Neural cell (in vitro differentiated cells): Measurements from ENCODE around the gene PYGB. TPM values are rescaled to one million over a fixed set of nuclear protein-coding genes. Genes with fewer than 3 reads are reported as not detected.

ENCODE experiments used
- H2AFZ ChIP-seq: fragments of 200-600, 300-800 bp; sonication (generic), shearing (Covaris generic); 2 replicates; pipeline ENCODE4 v1.6.0; 2014; ENCODE audit warnings: low read depth, mild to moderate bottlenecking, antibody characterized with exemption, low read length, moderate library complexity
- H3F3A ChIP-seq: fragments of 200-600 bp; shearing (Covaris generic); 2 replicates; pipeline ENCODE4 v1.6.1; 2016; ENCODE audit warnings: mild to moderate bottlenecking, moderate library complexity, mixed read lengths, antibody characterized with exemption, low read length; ENCODE audit not compliant: insufficient read depth, poor library complexity, severe bottlenecking
- H3K27ac ChIP-seq: fragments of 200-600, 300-800 bp; sonication (generic), shearing (Covaris generic); 2 replicates; pipeline ENCODE4 v1.5.1; 2014; ENCODE audit warnings: mild to moderate bottlenecking, low read length, moderate library complexity
- H3K27me3 ChIP-seq: fragments of 300-800, 200-600 bp; sonication (generic), shearing (Covaris generic); 2 replicates; pipeline ENCODE4 v1.6.0; 2014; ENCODE audit warnings: mild to moderate bottlenecking, low read depth, low read length, moderate library complexity; ENCODE audit not compliant: insufficient read depth
- H3K36me3 ChIP-seq: fragments of 300-800, 200-600 bp; sonication (generic), shearing (Covaris generic); 2 replicates; pipeline ENCODE4 v1.5.1; 2014; ENCODE audit warnings: mild to moderate bottlenecking, antibody characterized with exemption, low read length, moderate library complexity; ENCODE audit not compliant: insufficient read depth
- H3K4me2 ChIP-seq: fragments of 300-800, 200-600 bp; sonication (generic), shearing (Covaris generic); 2 replicates; pipeline ENCODE4 v1.6.0; 2014; ENCODE audit warnings: mild to moderate bottlenecking, low read length
- H3K4me3 ChIP-seq: fragments of 300-800, 200-600 bp; sonication (generic), shearing (Covaris generic); 2 replicates; pipeline ENCODE4 v1.5.1; 2014; ENCODE audit warnings: mild to moderate bottlenecking, low read length, moderate library complexity
- H3K79me2 ChIP-seq: fragments of 200-600 bp; shearing (Covaris generic); replicated peaks from 2 replicates; pipeline ENCODE4 v1.6.0; 2014; ENCODE audit warnings: mild to moderate bottlenecking, low read length, moderate library complexity; ENCODE audit not compliant: insufficient read depth
- H3K9ac ChIP-seq: fragments of 300-800, 200-600 bp; sonication (generic), shearing (Covaris generic); 2 replicates; pipeline ENCODE4 v1.6.1; 2016; ENCODE audit warnings: mild to moderate bottlenecking, low read length, mixed read lengths
- H3K9me2 ChIP-seq: fragments of 200-600 bp; shearing (Covaris generic); 2 replicates; pipeline ENCODE4 v1.6.1; 2016; ENCODE audit warnings: mild to moderate bottlenecking, low read length, mixed read lengths; ENCODE audit not compliant: insufficient read depth
- H3K9me3 ChIP-seq: fragments of 200-600, 300-800 bp; sonication (generic), shearing (Covaris generic); 2 replicates; pipeline ENCODE4 v1.6.1; 2016; ENCODE audit warnings: mild to moderate bottlenecking, mixed run types, low read length, moderate library complexity, mixed read lengths
- H4K20me1 ChIP-seq: fragments of 200-600 bp; shearing (Covaris generic); 2 replicates; pipeline ENCODE4 v1.6.1; 2016; ENCODE audit warnings: mild to moderate bottlenecking, mixed run types; ENCODE audit not compliant: insufficient read depth
- EP300 ChIP-seq: fragments of 450-650 bp; conservative IDR thresholded peaks from 2 replicates; pipeline ENCODE4 v1.6.1; 2014; ENCODE audit warnings: antibody characterized with exemption, mild to moderate bottlenecking, moderate library complexity; ENCODE audit not compliant: poor library complexity, severe bottlenecking
- EZH2 ChIP-seq: fragments of 200-600, 300-800 bp; shearing (Covaris generic), sonication (generic); IDR thresholded peaks from 2 replicates; pipeline ENCODE4 v1.6.1; 2014; ENCODE audit warnings: antibody characterized with exemption, low read length, borderline replicate concordance, mild to moderate bottlenecking; ENCODE audit not compliant: insufficient read depth, poor library complexity, severe bottlenecking
- MXI1 ChIP-seq: fragments of 450-650 bp; conservative IDR thresholded peaks from 2 replicates; pipeline ENCODE4 v1.6.1; 2014; ENCODE audit warnings: antibody characterized with exemption, mild to moderate bottlenecking; ENCODE audit not compliant: poor library complexity, severe bottlenecking
- POLR2AphosphoS5 ChIP-seq: IDR thresholded peaks from 2 replicates; pipeline ENCODE4 v1.6.1; 2012
- RAD21 ChIP-seq: fragments of 450-650 bp; conservative IDR thresholded peaks from 2 replicates; pipeline ENCODE4 v1.6.1; 2014; ENCODE audit warnings: antibody characterized with exemption, mild to moderate bottlenecking, moderate library complexity
- SMC3 ChIP-seq: fragments of 450-650 bp; conservative IDR thresholded peaks from 2 replicates; pipeline ENCODE4 v1.6.1; 2014; ENCODE audit warnings: antibody characterized with exemption, mild to moderate bottlenecking, moderate library complexity; ENCODE audit not compliant: poor library complexity
- TAF1 ChIP-seq: IDR thresholded peaks from 2 replicates; pipeline ENCODE4 v1.6.1; 2012; ENCODE audit warnings: low read depth
- polyA plus RNA-seq: library from polyadenylated mRNA; depleted of rRNA; stranded (reverse); fragments of >200 nt; gene quantifications from 2 replicates; pipeline ENCODE4 v1.2.3, GENCODE V29; 2014
- TF ChIP-seq, protein P1 (sequence below): IDR thresholded peaks from 2 replicates; pipeline ENCODE4 v1.6.1; 2012; ENCODE audit warnings: borderline replicate concordance
- TF ChIP-seq, protein P2 (sequence below): fragments of 450-650 bp; IDR thresholded peaks from 2 replicates; pipeline ENCODE4 v1.5.1; 2014; ENCODE audit warnings: antibody characterized with exemption, mild to moderate bottlenecking, moderate library complexity; ENCODE audit not compliant: poor library complexity, severe bottlenecking

The PYGB gene
- polyA plus RNA-seq, 1 donor from 2014 or later: 70.5 TPM

DNA sequence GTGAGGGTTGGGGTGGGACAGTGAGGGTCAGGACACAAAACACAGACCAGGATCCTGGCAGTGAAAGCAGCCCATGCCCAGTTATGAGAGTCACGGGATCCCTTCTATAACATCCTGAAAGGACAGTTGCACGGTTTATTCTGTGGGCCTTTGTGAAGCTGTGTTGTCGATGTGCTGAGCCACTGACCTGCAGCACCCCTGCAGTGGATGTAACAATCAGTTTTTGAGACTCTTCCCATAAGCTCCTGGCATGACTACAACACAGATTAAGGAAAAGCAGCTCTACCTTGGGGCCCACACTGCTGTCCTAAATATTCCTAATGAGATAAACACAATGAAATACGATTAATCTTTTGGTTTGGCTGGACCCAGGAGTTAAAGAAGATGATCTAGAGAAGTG is 3.7 kb downstream of the PYGB start:
- TF ChIP-seq RAD21: no peak
- TF ChIP-seq MXI1: no peak
- TF ChIP-seq EZH2: no peak
- TF ChIP-seq, protein P1, sequence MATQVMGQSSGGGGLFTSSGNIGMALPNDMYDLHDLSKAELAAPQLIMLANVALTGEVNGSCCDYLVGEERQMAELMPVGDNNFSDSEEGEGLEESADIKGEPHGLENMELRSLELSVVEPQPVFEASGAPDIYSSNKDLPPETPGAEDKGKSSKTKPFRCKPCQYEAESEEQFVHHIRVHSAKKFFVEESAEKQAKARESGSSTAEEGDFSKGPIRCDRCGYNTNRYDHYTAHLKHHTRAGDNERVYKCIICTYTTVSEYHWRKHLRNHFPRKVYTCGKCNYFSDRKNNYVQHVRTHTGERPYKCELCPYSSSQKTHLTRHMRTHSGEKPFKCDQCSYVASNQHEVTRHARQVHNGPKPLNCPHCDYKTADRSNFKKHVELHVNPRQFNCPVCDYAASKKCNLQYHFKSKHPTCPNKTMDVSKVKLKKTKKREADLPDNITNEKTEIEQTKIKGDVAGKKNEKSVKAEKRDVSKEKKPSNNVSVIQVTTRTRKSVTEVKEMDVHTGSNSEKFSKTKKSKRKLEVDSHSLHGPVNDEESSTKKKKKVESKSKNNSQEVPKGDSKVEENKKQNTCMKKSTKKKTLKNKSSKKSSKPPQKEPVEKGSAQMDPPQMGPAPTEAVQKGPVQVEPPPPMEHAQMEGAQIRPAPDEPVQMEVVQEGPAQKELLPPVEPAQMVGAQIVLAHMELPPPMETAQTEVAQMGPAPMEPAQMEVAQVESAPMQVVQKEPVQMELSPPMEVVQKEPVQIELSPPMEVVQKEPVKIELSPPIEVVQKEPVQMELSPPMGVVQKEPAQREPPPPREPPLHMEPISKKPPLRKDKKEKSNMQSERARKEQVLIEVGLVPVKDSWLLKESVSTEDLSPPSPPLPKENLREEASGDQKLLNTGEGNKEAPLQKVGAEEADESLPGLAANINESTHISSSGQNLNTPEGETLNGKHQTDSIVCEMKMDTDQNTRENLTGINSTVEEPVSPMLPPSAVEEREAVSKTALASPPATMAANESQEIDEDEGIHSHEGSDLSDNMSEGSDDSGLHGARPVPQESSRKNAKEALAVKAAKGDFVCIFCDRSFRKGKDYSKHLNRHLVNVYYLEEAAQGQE: no peak
- TF ChIP-seq, protein P2, sequence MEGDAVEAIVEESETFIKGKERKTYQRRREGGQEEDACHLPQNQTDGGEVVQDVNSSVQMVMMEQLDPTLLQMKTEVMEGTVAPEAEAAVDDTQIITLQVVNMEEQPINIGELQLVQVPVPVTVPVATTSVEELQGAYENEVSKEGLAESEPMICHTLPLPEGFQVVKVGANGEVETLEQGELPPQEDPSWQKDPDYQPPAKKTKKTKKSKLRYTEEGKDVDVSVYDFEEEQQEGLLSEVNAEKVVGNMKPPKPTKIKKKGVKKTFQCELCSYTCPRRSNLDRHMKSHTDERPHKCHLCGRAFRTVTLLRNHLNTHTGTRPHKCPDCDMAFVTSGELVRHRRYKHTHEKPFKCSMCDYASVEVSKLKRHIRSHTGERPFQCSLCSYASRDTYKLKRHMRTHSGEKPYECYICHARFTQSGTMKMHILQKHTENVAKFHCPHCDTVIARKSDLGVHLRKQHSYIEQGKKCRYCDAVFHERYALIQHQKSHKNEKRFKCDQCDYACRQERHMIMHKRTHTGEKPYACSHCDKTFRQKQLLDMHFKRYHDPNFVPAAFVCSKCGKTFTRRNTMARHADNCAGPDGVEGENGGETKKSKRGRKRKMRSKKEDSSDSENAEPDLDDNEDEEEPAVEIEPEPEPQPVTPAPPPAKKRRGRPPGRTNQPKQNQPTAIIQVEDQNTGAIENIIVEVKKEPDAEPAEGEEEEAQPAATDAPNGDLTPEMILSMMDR: no peak
- TF ChIP-seq EP300: no peak
- no peak for TF ChIP-seq TAF1
- no peak for TF ChIP-seq SMC3
- no peak for TF ChIP-seq POLR2AphosphoS5
- H3K9me3 ChIP-seq: no peaks in the 10 kb centered on the region
- H3K79me2 ChIP-seq: peaks cover 63% of the 10 kb centered on the region
- no peaks in the 10 kb centered on the region for H3K27me3 ChIP-seq
- no peak overlapping the region for H2AFZ ChIP-seq
- H3F3A ChIP-seq: peaks cover 5% of the 10 kb centered on the region
- no peak overlapping the region for H3K9ac ChIP-seq
- no peaks in the 10 kb centered on the region for H3K36me3 ChIP-seq
- no peak overlapping the region for H3K4me2 ChIP-seq
- H4K20me1 ChIP-seq: no peaks in the 10 kb centered on the region
- no peak overlapping the region for H3K27ac ChIP-seq
- no peaks in the 10 kb centered on the region for H3K9me2 ChIP-seq
- H3K4me3 ChIP-seq: peak overlapping the region; percentile 95

DNA sequence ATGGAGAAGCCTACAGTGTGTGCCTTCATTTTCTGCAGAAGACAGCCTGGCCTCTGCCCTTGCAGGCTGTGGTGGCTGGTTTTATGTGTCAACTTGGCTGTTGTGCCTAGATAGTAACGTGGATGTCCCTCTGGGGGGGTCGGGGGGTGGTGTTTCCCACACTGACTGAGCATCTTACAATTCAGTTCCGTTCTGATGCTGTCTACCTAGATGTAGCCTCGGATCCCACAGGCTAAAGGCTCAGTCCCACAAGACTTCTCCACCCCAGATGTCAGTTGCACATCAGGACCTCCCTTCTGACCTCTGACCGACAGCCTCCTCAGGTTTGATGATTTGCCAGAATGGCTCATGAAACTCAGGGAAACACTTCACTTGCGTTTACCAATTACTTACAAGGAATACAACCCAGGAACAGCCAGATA is 4.4 kb downstream of the PYGB start:
- H3K9ac ChIP-seq: no peak overlapping the region
- no peak overlapping the region for H3K4me3 ChIP-seq
- peaks cover 70% of the 10 kb centered on the region for H3K79me2 ChIP-seq
- H2AFZ ChIP-seq: no peak overlapping the region
- H3K36me3 ChIP-seq: no peaks in the 10 kb centered on the region
- no peaks in the 10 kb centered on the region for H3K27me3 ChIP-seq
- H3K9me2 ChIP-seq: no peaks in the 10 kb centered on the region
- no peak overlapping the region for H3K27ac ChIP-seq
- H4K20me1 ChIP-seq: no peaks in the 10 kb centered on the region
- H3K4me2 ChIP-seq: no peak overlapping the region
- TF ChIP-seq TAF1 (no peak), RAD21 (no peak), EP300 (no peak), MXI1 (no peak), POLR2AphosphoS5 (no peak), EZH2 (no peak), SMC3 (no peak)
- TF ChIP-seq, protein P2: no peak
- TF ChIP-seq, protein P1: no peak
- peaks cover 5% of the 10 kb centered on the region for H3F3A ChIP-seq
- H3K9me3 ChIP-seq: no peaks in the 10 kb centered on the region
